Kidney (tissue), 14 donors: ENCODE data around the gene RREB1. TPM values are rescaled to one million over a fixed set of nuclear protein-coding genes. Genes with fewer than 3 reads are reported as not detected.

Source experiments
- DNase-seq, 5 donors: peaks; one replicate each; pipeline ENCODE4 v3.0.0-alpha.2; 2013 to 2020
- FAIRE-seq: peaks from 2 replicates; lab custom pipeline; 2012; peaks lifted over from hg19 to GRCh38; lab: Jason Lieb, UNC
- H3K27ac ChIP-seq, 2 donors: one replicate each; pipeline ENCODE4 v1.7.0; 2013; ENCODE audit warnings: low read depth in 2 of 2, low read length in 2 of 2, inconsistent platforms in 1 of 2
- H3K27me3 ChIP-seq: one replicate; pipeline ENCODE4 v1.7.1; 2013; ENCODE audit warnings: low read length, inconsistent platforms; ENCODE audit not compliant: control insufficient read depth, insufficient read depth
- H3K36me3 ChIP-seq, 3 donors: one replicate each; pipeline versions ENCODE4 v1.7.0 to v1.7.1; 2013; ENCODE audit warnings: low read length in 3 of 3, control low read depth in 1 of 3, inconsistent platforms in 1 of 3; ENCODE audit not compliant: insufficient read depth in 3 of 3, control insufficient read depth in 2 of 3
- H3K4me1 ChIP-seq, 3 donors: one replicate each; pipeline versions ENCODE4 v1.7.0 to v1.7.1; 2013; ENCODE audit warnings: low read length in 3 of 3, inconsistent platforms in 1 of 3, low read depth in 1 of 3; ENCODE audit not compliant: control insufficient read depth in 2 of 3, insufficient read depth in 2 of 3
- H3K4me3 ChIP-seq, 3 donors: one replicate each; pipeline versions ENCODE4 v1.7.0 to v1.8.1; 2013; ENCODE audit warnings: low read length in 3 of 3, control low read depth in 1 of 3, inconsistent platforms in 1 of 3
- H3K9ac ChIP-seq, 3 donors: one replicate each; pipeline versions ENCODE4 v1.7.0 to v1.7.1; 2013; ENCODE audit warnings: low read length in 3 of 3, control low read depth in 1 of 3, inconsistent platforms in 1 of 3
- H3K9me3 ChIP-seq, 3 donors: one replicate each; pipeline versions ENCODE4 v1.7.0 to v1.7.1; 2013; ENCODE audit warnings: low read length in 3 of 3, control low read depth in 1 of 3, inconsistent platforms in 1 of 3; ENCODE audit not compliant: control insufficient read depth in 2 of 3, insufficient read depth in 1 of 3
- intact Hi-C: fragments of 100-400 bp; cut with DNase I; formaldehyde crosslinking; loops from one replicate; pipeline ENCODE4 v1.11.1; 2022
- polyA plus RNA-seq: library from polyadenylated mRNA; stranded (reverse); fragments of 350-450 nt; fragmentation: Illumina TruSeq; extraction: RNeasy Lipid Tissue Mini Kit (QIAGEN cat#74804); gene quantifications from one replicate; pipeline ENCODE4 v1.2.3, GENCODE V29; 2014; ENCODE audit warnings: low read depth, low replicate concordance; ENCODE audit not compliant: insufficient read depth
- total RNA-seq: library from RNA; stranded (reverse); fragmentation: NEBNext Ultra II Directional; extraction: Animal tissue kit (Norgen Biotek cat#: 25700); gene quantifications from one replicate; pipeline ENCODE4 v1.2.1, GENCODE V29; 2021
- TF ChIP-seq, protein P1 (sequence below): IDR thresholded peaks from 3 replicates; pipeline ENCODE4 v1.5.1; 2012; ENCODE audit warnings: mild to moderate bottlenecking, moderate library complexity, borderline replicate concordance; ENCODE audit not compliant: insufficient read depth; ENCODE audit errors: extremely low read depth
- donor health status: control.
- donor health status: control.
- donor health status: control.
- donor health status: control.
- donor health status: control.
- donor health status: DM: yes; HTN: yes; CAD: no.
- donor health status: Normal renal cell carcinoma (clear cell type).

The RREB1 gene
- total and polyA plus RNA-seq, 2 donors from 2014 or later = 5.9 to 56.5 TPM

DNA sequence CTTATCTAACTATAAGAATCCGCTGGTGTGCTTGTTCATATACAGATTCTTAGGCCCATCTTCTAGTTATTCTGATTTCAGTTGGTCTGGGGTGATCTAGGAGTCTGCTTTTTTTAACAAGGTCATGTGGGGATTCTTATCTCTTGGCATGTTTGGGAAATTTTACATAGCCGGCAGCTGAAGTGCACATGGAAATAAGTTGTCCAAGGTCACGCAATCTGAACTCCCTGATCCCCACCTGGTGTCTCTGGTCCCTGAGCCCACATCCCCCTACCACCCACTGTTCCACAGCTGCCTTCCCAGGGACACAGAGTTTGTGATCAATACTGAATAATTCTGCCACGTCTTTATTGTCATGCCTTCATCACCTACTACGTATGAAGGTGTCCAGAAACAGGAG is 114.4 kb downstream of the RREB1 start:
- Histone ChIP-seq H3K27ac (peak overlapping the region in 1 of 2 donors; percentile 32), H3K9ac (no peak overlapping the region), H3K4me1 (peaks cover under 1 to 27% (median 18%) of the 10 kb centered on the region in 3 donors), H3K4me3 (no peak overlapping the region), H3K36me3 (peaks cover 5 to 26% (median 16%) of the 10 kb centered on the region in 3 donors), H3K27me3 (no peaks in the 10 kb centered on the region), H3K9me3 (no peaks in the 10 kb centered on the region)
- intact Hi-C loops = no loop called here
- TF ChIP-seq, protein P1, sequence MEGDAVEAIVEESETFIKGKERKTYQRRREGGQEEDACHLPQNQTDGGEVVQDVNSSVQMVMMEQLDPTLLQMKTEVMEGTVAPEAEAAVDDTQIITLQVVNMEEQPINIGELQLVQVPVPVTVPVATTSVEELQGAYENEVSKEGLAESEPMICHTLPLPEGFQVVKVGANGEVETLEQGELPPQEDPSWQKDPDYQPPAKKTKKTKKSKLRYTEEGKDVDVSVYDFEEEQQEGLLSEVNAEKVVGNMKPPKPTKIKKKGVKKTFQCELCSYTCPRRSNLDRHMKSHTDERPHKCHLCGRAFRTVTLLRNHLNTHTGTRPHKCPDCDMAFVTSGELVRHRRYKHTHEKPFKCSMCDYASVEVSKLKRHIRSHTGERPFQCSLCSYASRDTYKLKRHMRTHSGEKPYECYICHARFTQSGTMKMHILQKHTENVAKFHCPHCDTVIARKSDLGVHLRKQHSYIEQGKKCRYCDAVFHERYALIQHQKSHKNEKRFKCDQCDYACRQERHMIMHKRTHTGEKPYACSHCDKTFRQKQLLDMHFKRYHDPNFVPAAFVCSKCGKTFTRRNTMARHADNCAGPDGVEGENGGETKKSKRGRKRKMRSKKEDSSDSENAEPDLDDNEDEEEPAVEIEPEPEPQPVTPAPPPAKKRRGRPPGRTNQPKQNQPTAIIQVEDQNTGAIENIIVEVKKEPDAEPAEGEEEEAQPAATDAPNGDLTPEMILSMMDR = no peak
- FAIRE-seq (no peak), DNase-seq (no peak)

DNA sequence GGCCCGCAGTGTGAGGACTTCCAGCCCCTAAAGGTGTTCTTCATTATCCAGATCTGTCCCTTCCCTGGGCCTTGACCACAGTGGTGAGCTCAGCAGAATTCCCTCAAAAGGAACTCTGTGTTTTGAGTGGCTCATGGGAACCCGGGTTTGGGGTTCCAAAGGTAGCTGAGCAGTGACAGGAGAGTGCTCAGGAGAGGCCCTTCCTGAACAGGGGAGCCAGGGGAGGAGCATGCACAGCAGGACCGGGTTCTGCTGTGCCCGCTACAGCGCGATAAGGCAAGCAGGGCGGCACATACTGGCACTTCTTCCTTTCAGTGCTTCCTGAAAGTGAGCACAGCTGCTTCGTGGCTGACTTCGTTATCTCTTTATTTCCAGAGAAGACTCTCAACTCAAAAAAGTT is 117.0 kb downstream of the RREB1 start:
- DNase-seq (no peak), FAIRE-seq (no peak)
- TF ChIP-seq, protein P1 = no peak
- no peak overlapping the region for H3K4me3 ChIP-seq
- peaks cover 0 to 9% (median 7%) of the 10 kb centered on the region in 3 donors for H3K4me1 ChIP-seq
- H3K36me3 ChIP-seq = peaks cover 5 to 37% (median 23%) of the 10 kb centered on the region in 3 donors
- H3K27me3 ChIP-seq = no peaks in the 10 kb centered on the region
- H3K9me3 ChIP-seq = no peaks in the 10 kb centered on the region
- no peak overlapping the region for H3K27ac ChIP-seq
- no peak overlapping the region for H3K9ac ChIP-seq
- intact Hi-C loops = no loop called here

DNA sequence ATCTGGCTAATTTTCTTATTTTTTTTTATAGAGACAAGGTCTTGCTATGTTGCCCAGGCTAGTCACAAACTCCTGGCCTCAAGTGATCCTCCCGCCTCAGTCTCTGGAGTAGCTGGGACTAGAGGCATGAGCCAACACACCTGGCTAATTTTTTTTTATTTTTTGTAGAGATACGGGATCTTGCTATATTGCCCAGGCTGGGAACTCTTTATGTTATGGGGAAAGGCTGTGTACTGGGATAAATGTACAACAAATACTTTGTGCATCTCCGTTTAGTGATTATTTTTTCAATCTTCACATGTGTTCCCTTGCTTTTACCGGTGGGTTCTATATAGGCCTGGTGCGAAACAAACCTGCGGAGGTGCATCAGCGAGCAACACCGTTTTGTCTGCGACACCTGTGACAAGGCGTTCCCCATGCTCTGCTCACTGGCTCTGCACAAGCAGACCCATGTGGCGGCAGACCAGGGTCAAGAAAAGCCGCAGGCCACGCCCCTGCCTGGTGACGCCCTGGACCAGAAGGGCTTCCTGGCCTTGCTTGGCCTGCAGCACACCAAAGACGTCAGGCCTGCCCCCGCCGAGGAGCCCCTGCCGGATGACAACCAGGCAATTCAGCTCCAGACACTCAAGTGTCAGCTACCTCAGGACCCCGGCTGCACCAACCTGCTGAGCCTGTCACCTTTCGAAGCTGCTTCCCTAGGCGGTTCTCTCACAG is 121.1 kb downstream of the RREB1 start:
- Histone ChIP-seq H3K27me3 (no peaks in the 10 kb centered on the region), H3K4me3 (no peak overlapping the region), H3K9ac (no peak overlapping the region), H3K4me1 (no peaks in the 10 kb centered on the region), H3K36me3 (peaks cover 3 to 53% (median 29%) of the 10 kb centered on the region in 3 donors), H3K9me3 (no peaks in the 10 kb centered on the region), H3K27ac (no peak overlapping the region)
- DNase-seq (no peak), FAIRE-seq (no peak)
- TF ChIP-seq, protein P1 = no peak
- intact Hi-C loops = no loop called here
